ENCODE results near the gene SPATS1.

The SPATS1 gene

DNA sequence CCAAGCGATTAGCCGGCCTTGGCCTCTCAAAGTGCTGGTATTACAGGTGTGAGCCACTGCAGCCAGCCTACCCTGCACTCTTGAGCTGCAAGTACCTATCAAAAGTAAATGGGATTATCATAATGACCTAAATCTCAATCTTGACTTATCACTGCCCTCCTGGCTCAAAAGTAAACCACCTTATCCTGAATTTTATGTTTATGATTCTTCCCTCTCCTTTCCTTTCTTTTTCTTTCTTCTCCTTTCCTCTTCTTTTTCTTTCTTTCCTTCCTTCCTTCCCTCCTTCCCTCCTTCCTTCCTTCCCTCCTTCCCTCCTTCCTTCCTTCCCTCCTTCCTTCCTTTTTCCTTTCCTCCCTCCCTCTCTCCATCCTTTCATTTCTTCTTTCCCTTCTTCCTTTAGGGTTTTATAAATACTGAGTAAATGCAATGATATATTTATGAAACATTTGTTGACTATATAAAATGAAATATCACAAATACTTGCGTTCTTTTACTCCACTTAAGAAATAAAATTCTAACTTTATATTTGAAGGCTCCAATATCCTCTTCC is 21.0 kb downstream of the SPATS1 start:
- Histone ChIP-seq H3K36me3 (ENCODE audit: insufficient read depth, low read length) (no peaks in the 10 kb centered on the region), H3K79me2 (ENCODE audit: insufficient read depth, low read length) (no peaks in the 10 kb centered on the region), H3K27me3 (ENCODE audit: insufficient read depth, low read length, poor library complexity, severe bottlenecking) (no peaks in the 10 kb centered on the region), H3K4me1 (ENCODE audit: insufficient read depth, low read length, poor library complexity, severe bottlenecking) (no peaks in the 10 kb centered on the region), H3K9me2 (replicated peaks; ENCODE audit: low read depth, low read length) (no peaks in the 10 kb centered on the region), H3K9me3 (ENCODE audit: insufficient read depth, low read depth, low read length) (no peaks in the 10 kb centered on the region), H3K4me2 (ENCODE audit: low read depth, low read length, poor library complexity, severe bottlenecking) (no peak overlapping the region), H3K4me3 (ENCODE audit: low read length, poor library complexity, severe bottlenecking) (no peak overlapping the region), H3F3A (ENCODE audit: low read depth) (no peaks in the 10 kb centered on the region), H2AFZ (ENCODE audit: low read length) (no peak overlapping the region), H3K9ac (ENCODE audit: low read depth, low read length, poor library complexity, severe bottlenecking) (no peak overlapping the region), H4K20me1 (ENCODE audit: insufficient read depth, low read length, poor library complexity, severe bottlenecking) (no peaks in the 10 kb centered on the region)
- TF ChIP-seq, protein P1, sequence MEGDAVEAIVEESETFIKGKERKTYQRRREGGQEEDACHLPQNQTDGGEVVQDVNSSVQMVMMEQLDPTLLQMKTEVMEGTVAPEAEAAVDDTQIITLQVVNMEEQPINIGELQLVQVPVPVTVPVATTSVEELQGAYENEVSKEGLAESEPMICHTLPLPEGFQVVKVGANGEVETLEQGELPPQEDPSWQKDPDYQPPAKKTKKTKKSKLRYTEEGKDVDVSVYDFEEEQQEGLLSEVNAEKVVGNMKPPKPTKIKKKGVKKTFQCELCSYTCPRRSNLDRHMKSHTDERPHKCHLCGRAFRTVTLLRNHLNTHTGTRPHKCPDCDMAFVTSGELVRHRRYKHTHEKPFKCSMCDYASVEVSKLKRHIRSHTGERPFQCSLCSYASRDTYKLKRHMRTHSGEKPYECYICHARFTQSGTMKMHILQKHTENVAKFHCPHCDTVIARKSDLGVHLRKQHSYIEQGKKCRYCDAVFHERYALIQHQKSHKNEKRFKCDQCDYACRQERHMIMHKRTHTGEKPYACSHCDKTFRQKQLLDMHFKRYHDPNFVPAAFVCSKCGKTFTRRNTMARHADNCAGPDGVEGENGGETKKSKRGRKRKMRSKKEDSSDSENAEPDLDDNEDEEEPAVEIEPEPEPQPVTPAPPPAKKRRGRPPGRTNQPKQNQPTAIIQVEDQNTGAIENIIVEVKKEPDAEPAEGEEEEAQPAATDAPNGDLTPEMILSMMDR (conservative IDR thresholded peaks at IDR 0.05; ENCODE audit: low read length): no peak
- no peak for TF ChIP-seq EZH2phosphoT487 (IDR thresholded peaks at IDR 0.05; ENCODE audit: borderline replicate concordance)

DNA sequence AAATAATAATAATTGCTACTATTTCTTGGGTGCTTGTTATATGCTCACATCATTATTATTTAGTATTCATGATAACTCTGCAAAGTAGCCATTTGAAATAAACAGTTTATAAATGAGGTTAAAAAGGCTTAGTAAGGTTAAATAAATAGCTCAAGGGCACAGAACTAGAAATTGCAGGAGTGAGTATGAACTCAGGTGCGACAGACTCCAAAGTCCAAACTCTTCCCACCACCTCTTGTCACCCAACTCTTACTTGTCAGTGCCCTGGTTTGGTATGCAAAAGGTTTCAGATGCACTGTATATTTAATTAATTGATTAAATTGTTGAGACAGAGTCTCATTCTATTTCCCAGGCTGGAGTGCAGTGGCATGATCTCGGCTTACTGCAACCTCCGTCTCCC is 24.3 kb downstream of the SPATS1 start:
- no peak overlapping the region for H3K9ac ChIP-seq (ENCODE audit: low read depth, low read length, poor library complexity, severe bottlenecking)
- H3K4me3 ChIP-seq (ENCODE audit: low read length, poor library complexity, severe bottlenecking): no peak overlapping the region
- no peaks in the 10 kb centered on the region for H4K20me1 ChIP-seq (ENCODE audit: insufficient read depth, low read length, poor library complexity, severe bottlenecking)
- TF ChIP-seq, protein P1 (conservative IDR thresholded peaks at IDR 0.05; ENCODE audit: low read length): no peak
- TF ChIP-seq EZH2phosphoT487 (IDR thresholded peaks at IDR 0.05; ENCODE audit: borderline replicate concordance): no peak
- no peaks in the 10 kb centered on the region for H3K4me1 ChIP-seq (ENCODE audit: insufficient read depth, low read length, poor library complexity, severe bottlenecking)
- H3K27me3 ChIP-seq (ENCODE audit: insufficient read depth, low read length, poor library complexity, severe bottlenecking): no peaks in the 10 kb centered on the region
- H3K79me2 ChIP-seq (ENCODE audit: insufficient read depth, low read length): no peaks in the 10 kb centered on the region
- H3K9me3 ChIP-seq (ENCODE audit: insufficient read depth, low read depth, low read length): no peaks in the 10 kb centered on the region
- no peak overlapping the region for H2AFZ ChIP-seq (ENCODE audit: low read length)
- H3K9me2 ChIP-seq (replicated peaks; ENCODE audit: low read depth, low read length): no peaks in the 10 kb centered on the region
- no peaks in the 10 kb centered on the region for H3F3A ChIP-seq (ENCODE audit: low read depth)
- no peak overlapping the region for H3K4me2 ChIP-seq (ENCODE audit: low read depth, low read length, poor library complexity, severe bottlenecking)
- no peaks in the 10 kb centered on the region for H3K36me3 ChIP-seq (ENCODE audit: insufficient read depth, low read length)

DNA sequence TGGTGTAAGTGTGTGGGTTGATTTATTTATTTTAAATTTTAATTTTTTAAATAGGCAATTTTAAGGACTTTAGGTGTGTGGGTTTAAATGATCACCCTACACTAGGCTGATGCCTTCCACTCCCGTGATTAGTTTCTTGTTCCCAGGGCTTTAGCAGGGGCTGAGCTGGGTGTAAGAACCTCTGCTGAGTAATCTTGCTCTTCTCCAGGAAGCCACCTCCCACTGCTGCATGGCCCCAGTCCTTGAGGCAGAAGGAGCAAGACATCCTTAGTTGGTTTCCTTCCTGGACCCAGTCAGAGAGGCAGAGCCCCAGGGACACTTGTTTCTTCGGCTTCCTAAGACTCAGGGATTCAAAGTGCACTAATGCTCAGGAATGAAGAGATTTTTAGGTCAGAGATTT is 25.2 kb downstream of the SPATS1 start:
- H4K20me1 ChIP-seq (ENCODE audit: insufficient read depth, low read length, poor library complexity, severe bottlenecking): no peaks in the 10 kb centered on the region
- H2AFZ ChIP-seq (ENCODE audit: low read length): no peak overlapping the region
- no peaks in the 10 kb centered on the region for H3K36me3 ChIP-seq (ENCODE audit: insufficient read depth, low read length)
- H3K4me2 ChIP-seq (ENCODE audit: low read depth, low read length, poor library complexity, severe bottlenecking): no peak overlapping the region
- no peak for TF ChIP-seq EZH2phosphoT487 (IDR thresholded peaks at IDR 0.05; ENCODE audit: borderline replicate concordance)
- TF ChIP-seq, protein P1 (conservative IDR thresholded peaks at IDR 0.05; ENCODE audit: low read length): no peak
- no peaks in the 10 kb centered on the region for H3K27me3 ChIP-seq (ENCODE audit: insufficient read depth, low read length, poor library complexity, severe bottlenecking)
- no peaks in the 10 kb centered on the region for H3F3A ChIP-seq (ENCODE audit: low read depth)
- H3K9ac ChIP-seq (ENCODE audit: low read depth, low read length, poor library complexity, severe bottlenecking): no peak overlapping the region
- H3K4me3 ChIP-seq (ENCODE audit: low read length, poor library complexity, severe bottlenecking): no peak overlapping the region
- H3K9me2 ChIP-seq (replicated peaks; ENCODE audit: low read depth, low read length): no peaks in the 10 kb centered on the region
- no peaks in the 10 kb centered on the region for H3K79me2 ChIP-seq (ENCODE audit: insufficient read depth, low read length)
- no peaks in the 10 kb centered on the region for H3K9me3 ChIP-seq (ENCODE audit: insufficient read depth, low read depth, low read length)
- H3K4me1 ChIP-seq (ENCODE audit: insufficient read depth, low read length, poor library complexity, severe bottlenecking): no peaks in the 10 kb centered on the region

Data from Loucy (cell line).